H54 (cell line): Measurements from ENCODE around the gene SIPA1L3.

Experiments used
- DNase-seq: peaks from one replicate; pipeline ENCODE4 v3.0.0; 2011; ENCODE audit warnings: low spot score, mixed read lengths; ENCODE audit not compliant: insufficient read length
- FAIRE-seq: peaks from 3 replicates; lab custom pipeline; 2011; peaks lifted over from hg19 to GRCh38; lab: Jason Lieb, UNC
- POLR2A ChIP-seq: IDR thresholded peaks from 2 replicates; pipeline ENCODE4 v1.6.1; 2011; ENCODE audit warnings: low read depth, mild to moderate bottlenecking, low read length

Gene SIPA1L3

DNA sequence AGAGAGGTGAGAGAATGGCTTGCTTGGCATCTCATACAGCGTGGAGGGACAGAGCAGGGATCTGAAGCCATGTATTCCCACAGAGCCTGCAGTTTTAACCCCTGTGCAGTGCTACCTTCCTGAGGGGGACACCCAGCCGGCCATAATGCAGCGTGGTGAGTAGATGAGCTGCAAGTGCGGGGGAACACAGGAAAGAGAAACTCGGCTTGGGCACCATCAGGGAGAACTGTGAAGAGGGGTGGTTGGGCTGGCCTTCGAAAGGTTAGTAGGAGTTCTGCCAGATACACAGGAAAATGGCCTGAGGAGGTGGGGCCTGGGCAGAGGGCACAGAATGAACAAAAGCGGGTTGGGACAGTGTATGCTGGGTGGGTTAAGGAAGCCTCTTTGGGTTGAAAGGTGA is 88.3 kb downstream of the SIPA1L3 start:
- no peak for TF ChIP-seq POLR2A
- FAIRE-seq (no peak), DNase-seq (no peak)

DNA sequence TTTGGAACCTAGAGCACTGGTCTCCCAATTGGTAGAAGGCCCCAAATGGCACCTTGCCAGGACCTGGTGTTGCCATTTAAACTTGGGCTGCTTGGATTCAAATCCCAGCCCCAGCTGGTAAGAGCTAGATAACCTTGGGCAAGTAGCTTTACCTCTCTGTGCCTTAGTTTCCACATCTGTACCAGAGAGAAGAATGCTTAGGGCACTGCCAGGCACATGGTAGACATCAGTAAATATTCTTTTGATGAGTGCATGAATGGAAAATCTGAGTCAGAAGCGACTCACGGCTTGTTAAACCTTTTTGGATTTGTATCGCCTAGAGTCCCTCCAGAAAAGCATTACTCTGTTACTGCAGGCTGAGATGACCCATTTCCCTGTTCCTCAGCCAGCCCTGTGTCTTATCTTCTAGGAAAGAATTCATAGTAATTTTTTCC is 90.9 kb downstream of the SIPA1L3 start:
- FAIRE-seq (peak; percentile 20), DNase-seq (peak; percentile 61)
- no peak for TF ChIP-seq POLR2A

DNA sequence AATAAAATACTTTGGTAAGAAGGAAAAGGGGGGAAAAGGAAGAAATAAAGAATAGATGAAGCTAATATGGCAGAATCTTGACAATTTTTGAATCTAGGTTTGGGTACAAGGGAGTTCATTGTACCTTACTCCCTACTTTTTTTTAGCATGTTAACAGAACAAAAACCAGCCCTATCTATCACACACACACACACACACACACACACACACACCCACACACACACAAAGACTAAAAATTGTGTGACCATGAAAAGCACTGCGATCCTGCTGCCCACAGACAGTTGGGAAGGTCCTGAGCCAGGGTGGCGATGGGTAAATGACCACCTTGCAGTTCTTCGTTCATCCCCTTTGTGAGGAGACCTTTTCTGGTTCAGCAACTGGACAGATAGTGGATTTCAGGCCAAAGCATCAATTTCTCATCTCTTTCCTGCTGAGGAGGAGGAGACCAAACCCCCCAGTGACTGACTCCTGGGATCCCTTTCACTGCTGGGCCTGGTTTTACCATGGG is 91.8 kb downstream of the SIPA1L3 start:
- FAIRE-seq (no peak), DNase-seq (no peak)
- no peak for TF ChIP-seq POLR2A

DNA sequence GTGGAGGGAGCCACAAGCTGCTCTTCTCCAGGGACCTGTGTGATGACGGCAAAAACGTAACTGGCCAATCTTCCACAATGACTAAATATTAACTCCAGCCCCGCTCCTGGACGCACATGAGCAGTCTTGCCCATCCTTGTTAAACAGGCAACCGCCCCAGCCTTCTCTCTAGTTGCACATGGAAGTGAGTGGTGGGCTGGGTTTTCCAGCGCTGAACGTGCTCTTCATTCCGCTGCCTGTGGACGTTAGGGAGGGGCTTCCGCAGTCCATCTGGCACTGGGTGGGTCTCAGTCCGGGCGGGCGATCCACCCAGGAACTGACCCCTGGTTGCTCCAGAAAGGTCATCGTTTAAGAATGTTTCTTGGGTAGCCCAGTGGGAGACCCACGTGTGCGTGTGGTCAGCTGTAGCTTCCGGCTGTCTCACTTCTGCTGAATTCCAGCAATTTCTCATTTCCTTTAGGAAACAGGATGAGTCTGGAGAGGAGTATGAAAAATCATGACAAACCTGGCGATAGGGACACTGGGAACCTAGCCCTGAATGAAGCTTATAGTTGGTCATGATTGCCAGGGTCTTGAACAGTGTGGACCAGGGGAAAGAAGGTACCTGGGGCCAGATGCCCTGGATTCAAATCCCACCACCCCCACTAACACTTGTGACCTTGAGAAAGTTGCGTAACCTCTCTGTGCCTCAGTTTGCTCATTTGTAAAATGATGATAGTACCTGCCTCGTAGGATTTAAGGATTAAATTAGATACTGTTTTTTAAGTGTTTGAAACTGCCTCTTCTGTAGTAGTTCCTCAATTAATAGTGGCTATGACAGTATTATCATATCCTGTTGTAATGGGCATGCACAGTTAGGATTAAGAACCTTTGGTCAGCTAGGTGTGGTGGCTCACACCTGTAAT is 92.6 kb downstream of the SIPA1L3 start:
- TF ChIP-seq POLR2A, result no peak; the same call in 1 of the 2 replicates
- FAIRE-seq (peak; percentile 79), DNase-seq (peak; percentile 80)

DNA sequence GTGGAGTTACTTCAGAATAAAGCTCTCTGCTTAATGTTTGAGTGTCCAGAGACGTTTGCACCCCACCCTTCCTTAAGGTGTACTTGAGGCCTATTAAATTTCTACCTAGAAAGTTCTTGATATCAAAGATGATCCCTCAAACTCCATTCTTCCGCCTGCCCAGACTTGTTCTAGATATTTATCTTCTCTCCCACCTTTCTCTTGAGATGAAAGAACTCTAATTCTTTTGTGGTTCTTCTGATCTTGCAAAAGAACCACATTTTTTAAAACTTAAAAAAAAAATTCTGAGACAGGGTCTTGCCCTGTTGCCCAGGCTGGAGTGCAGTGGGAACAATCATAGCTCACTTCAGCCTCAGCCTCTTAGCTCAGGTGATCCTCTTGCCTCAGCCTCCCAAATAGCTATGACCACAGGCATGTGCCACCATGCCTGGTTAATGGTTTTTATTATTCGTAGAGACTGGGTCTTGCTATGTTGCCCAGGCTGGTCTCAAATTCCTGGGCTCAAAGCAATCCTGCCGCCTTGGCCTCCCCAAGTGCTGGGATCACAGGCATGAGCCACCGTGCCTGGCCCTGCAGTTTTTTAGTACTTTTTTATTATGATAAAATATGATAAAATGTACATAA is 94.3 kb downstream of the SIPA1L3 start:
- TF ChIP-seq POLR2A, result no peak
- DNase-seq (no peak), FAIRE-seq (no peak)

DNA sequence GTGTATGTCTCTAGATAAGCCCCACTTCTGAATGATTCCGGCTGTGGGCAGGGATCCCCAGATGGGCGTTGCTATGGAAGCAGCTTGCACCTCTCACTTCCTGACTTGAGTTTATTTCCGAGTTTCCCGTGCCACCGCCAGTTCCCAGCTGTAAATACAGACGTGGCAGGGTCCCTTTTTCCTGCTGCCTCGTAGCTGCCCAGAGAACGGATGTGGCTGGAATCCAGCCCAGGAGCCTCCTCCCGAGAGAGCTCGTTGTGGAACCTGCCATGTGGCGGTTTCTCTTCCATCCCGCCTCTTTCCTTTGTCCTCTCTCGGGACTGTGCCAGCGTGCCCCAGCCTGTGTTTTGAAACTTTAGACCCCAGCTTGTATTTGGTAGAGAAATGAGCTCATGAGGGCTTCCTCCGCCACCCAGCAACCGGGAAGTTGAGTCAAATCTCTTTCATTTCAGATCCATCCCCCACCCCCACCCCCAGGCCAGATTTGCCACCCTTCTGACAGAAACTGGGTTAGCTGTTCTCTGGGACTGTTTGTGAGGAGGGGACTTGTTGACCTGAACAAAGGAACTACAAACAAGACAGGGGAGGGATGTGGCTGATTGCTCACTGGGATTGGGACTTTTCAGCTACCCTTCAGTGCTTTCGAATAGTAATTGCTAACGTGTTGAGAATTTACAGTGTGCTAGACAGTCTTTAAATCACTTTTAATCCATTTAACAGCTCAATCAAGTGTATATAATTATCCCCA is 96.6 kb downstream of the SIPA1L3 start:
- FAIRE-seq (peak; percentile 64), DNase-seq (peak; percentile 59)
- peak; percentile 64 for TF ChIP-seq POLR2A

DNA sequence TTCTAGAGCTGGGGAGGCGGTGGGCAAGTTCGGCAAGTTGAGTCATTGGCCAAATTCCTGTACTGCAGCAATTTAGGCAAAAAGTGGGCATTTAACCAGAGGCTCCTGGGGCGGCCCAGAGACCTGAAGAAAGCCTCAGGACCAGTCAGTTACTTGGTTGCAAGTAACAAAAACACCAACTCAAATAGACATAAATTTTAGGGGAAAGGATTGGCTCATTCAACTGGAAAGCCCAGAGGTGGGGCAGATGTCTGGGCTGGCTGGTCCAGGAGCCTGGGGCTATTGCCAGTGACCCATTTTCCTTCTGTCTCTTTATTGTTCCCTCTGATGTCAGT is 97.1 kb downstream of the SIPA1L3 start:
- DNase-seq (no peak), FAIRE-seq (no peak)
- no peak for TF ChIP-seq POLR2A

DNA sequence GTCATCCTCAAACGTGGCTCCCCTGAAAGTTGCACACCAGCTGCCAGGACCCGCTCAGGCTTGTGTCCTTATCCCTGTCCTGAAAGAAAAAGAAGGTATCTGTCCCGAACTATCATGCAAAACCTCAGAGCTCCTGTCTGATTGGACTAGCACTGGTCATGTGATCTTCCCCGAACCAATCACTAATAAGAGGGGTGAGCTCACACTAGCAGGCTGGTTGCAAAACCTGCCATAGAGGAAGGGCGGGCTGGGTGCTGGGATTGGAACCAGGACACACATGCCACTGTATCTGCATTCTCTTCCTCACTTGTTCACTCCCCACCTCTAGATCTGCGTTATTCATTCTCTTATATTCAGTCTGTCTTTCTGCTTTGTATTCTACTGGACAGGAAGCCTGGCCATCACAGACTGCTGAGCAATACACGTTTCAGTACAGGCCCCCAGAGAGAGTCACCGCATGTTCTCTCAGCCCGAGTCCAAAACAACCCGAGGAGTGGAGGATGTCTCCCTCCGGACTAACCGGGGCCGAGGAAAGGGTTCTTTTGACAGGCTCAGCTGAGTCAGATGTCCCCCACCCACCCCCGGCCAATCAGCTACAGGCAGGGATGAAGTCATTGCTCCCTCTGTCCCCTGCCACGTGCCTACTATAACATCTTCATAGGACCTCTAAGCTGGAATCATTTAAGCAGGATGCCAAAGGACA is 97.7 kb downstream of the SIPA1L3 start:
- peak; percentile 79 for TF ChIP-seq POLR2A
- peak; percentile 75 for FAIRE-seq
- peak; percentile 85 for DNase-seq

DNA sequence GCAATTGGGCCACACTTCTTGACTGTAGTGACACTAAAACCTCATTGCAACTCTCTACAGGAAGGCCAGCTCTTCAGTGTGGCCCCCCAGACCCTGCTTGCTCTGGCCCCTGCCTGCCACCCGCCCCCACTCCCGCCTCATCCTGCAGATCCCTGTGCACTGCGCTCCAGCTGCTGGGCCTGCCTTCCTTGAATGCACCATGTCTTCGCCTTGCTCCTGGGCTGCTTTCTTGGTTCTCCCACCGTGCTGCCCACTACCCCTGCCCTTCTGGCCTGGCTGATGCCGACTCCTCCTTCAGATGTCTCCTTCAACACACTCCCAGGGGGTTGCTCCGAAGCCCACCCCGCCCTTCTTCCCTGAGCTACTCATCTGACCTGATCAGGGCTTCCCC is 98.2 kb downstream of the SIPA1L3 start:
- TF ChIP-seq POLR2A, result no peak
- no peak for FAIRE-seq

DNA sequence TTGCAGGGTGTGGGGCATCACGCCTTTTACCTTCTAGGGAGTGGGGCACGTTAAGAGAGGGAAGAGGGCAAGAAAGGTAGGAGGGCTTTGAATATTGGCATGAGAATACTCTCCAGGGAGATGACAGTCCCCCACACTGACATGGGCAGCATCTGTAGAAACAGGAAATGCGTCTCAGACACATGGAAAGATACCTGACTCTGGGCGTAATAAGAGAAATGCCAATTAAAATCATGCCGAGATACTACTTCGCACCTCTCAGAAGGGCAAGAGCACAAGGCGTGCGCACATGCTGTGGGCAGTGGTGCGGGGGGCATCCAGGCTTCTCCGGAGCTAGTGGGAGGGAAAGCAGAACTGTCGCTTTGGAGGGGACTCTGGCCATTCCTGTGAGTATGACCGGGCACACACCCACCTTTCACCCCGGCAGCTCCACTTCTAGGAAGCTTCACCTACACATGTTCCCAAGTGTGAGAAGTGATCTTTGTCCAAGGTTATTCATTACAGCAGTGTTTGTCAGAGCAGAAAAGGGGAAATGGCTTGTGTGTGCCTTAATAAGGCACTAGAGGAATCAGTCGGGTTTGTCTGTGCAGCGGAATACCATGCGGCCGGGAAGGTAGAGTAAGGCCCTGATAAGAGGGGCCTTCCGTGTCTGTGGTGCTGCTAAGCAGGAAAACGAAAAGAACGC is 99.5 kb downstream of the SIPA1L3 start:
- no peak for FAIRE-seq
- TF ChIP-seq POLR2A, result no peak
- DNase-seq, result no peak

More for the DNA sequence above, 98.2 kb downstream of the SIPA1L3 start:
- DNase-seq, result no peak

DNA sequence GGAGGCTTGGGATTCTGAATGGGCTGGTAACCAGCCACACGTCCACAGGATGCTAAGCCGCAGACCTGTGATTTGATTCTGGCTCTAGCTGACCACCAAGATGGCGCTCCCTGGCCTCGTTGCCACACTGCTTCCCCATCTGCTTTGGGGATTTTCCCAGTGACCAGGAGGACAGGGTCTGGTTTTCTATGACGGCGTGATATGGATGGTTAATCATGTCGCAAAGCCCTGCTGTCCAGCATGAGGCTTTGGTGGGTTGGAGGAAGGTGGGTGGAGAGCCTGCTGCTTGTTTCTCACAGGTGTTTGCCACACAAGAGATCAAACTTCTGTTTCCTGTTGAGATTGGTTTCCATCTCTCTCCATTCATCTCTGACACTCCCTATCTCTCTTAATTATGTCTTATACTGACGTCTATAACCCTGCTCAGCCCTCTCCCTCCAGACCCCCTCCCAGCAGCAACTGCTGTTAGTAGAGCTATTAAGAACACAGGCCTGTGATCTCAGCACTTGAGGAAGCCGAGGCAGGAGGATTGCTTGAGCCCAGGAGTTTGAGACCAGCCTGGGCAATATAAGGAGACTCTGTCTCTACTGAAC is 102.7 kb downstream of the SIPA1L3 start:
- FAIRE-seq (no peak), DNase-seq (no peak)
- no peak for TF ChIP-seq POLR2A

DNA sequence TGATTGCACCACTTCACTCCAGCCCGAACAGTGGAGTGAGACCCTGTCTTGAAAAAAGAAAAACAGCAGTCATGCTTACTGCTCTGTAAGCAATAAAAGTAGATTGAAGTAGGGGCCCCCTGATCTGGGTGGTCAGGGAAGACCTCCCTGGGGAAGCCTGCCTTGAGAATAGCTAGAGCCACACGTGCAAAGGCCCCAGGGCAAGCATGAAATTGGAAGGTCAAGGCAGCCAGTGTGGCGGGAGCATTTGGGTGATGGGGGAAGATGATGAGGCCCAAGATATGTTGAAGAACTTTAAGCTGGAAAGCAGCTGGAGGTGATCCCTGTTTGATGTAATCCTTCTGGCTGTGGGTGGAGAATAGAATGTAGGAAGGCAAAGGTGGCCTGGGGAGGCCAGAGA is 104.4 kb downstream of the SIPA1L3 start:
- TF ChIP-seq POLR2A, result no peak
- FAIRE-seq, result no peak
- DNase-seq, result no peak
